ENCODE data around the gene SLC25A18.

GRCh38 chr22:17552737-17553136 lies 10.6 kb upstream of the SLC25A18 start:
- TF ChIP-seq, protein P1, sequence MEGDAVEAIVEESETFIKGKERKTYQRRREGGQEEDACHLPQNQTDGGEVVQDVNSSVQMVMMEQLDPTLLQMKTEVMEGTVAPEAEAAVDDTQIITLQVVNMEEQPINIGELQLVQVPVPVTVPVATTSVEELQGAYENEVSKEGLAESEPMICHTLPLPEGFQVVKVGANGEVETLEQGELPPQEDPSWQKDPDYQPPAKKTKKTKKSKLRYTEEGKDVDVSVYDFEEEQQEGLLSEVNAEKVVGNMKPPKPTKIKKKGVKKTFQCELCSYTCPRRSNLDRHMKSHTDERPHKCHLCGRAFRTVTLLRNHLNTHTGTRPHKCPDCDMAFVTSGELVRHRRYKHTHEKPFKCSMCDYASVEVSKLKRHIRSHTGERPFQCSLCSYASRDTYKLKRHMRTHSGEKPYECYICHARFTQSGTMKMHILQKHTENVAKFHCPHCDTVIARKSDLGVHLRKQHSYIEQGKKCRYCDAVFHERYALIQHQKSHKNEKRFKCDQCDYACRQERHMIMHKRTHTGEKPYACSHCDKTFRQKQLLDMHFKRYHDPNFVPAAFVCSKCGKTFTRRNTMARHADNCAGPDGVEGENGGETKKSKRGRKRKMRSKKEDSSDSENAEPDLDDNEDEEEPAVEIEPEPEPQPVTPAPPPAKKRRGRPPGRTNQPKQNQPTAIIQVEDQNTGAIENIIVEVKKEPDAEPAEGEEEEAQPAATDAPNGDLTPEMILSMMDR (IDR thresholded peaks at IDR 0.05) = no peak
- no peak for TF ChIP-seq POLR2A (IDR thresholded peaks at IDR 0.05)
- TF ChIP-seq EP300 (IDR thresholded peaks at IDR 0.05) = no peak
- TF ChIP-seq POLR2AphosphoS5 (IDR thresholded peaks at IDR 0.05) = no peak
